Loucy (cell line): Measurements from ENCODE around the gene LILRB2.

ENCODE experiments used
- H2AFZ ChIP-seq: fragments of 200-600 bp; sonication (generic); 2 replicates; pipeline ENCODE4 v1.6.0; 2016; ENCODE audit warnings: antibody characterized with exemption, mild to moderate bottlenecking, low read length, moderate library complexity
- H3F3A ChIP-seq: fragments of 200-600 bp; 2 replicates; pipeline ENCODE4 v1.6.0; 2016; ENCODE audit warnings: antibody characterized with exemption, low read depth, mild to moderate bottlenecking
- H3K27me3 ChIP-seq: fragments of 200-600 bp; sonication (generic); 2 replicates; pipeline ENCODE4 v1.6.1; 2014; ENCODE audit warnings: low read length, mild to moderate bottlenecking; ENCODE audit not compliant: insufficient read depth, poor library complexity, severe bottlenecking
- H3K36me3 ChIP-seq: fragments of 200-600 bp; sonication (generic); 2 replicates; pipeline ENCODE4 v1.6.1; 2016; ENCODE audit warnings: low read length; ENCODE audit not compliant: insufficient read depth
- H3K4me1 ChIP-seq: fragments of 200-600 bp; sonication (generic); 2 replicates; pipeline ENCODE4 v1.5.1; 2014; ENCODE audit warnings: low read length, mild to moderate bottlenecking; ENCODE audit not compliant: insufficient read depth, poor library complexity, severe bottlenecking
- H3K4me2 ChIP-seq: fragments of 200-600 bp; sonication (generic); 2 replicates; pipeline ENCODE4 v1.6.0; 2014; ENCODE audit warnings: antibody characterized with exemption, low read length, low read depth, mild to moderate bottlenecking; ENCODE audit not compliant: poor library complexity, severe bottlenecking
- H3K4me3 ChIP-seq: fragments of 200-600 bp; sonication (generic); 2 replicates; pipeline ENCODE4 v1.5.1; 2014; ENCODE audit warnings: low read length, mild to moderate bottlenecking, mixed read lengths; ENCODE audit not compliant: poor library complexity, severe bottlenecking
- H3K79me2 ChIP-seq: fragments of 200-600 bp; sonication (generic); 2 replicates; pipeline ENCODE4 v1.6.1; 2014; ENCODE audit warnings: low read length; ENCODE audit not compliant: insufficient read depth
- H3K9ac ChIP-seq: fragments of 200-600 bp; sonication (generic); 2 replicates; pipeline ENCODE4 v1.6.0; 2014; ENCODE audit warnings: mild to moderate bottlenecking, low read depth, low read length, moderate library complexity; ENCODE audit not compliant: poor library complexity, severe bottlenecking
- H3K9me2 ChIP-seq: fragments of 200-600 bp; sonication (generic); replicated peaks from 2 replicates; pipeline ENCODE4 v1.6.1; 2016; ENCODE audit warnings: low read depth, low read length, mixed read lengths
- H3K9me3 ChIP-seq: fragments of 200-600 bp; sonication (generic); 2 replicates; pipeline ENCODE4 v1.6.1; 2014; ENCODE audit warnings: mild to moderate bottlenecking, antibody characterized with exemption, low read length, low read depth; ENCODE audit not compliant: insufficient read depth
- H4K20me1 ChIP-seq: fragments of 200-600 bp; sonication (generic); 2 replicates; pipeline ENCODE4 v1.6.0; 2014; ENCODE audit warnings: antibody characterized with exemption, low read length, mild to moderate bottlenecking; ENCODE audit not compliant: insufficient read depth, poor library complexity, severe bottlenecking
- EZH2phosphoT487 ChIP-seq: fragments of 200-600 bp; IDR thresholded peaks from 2 replicates; pipeline ENCODE4 v1.6.1; 2018; ENCODE audit warnings: antibody characterized with exemption, mild to moderate bottlenecking, moderate library complexity, borderline replicate concordance
- TF ChIP-seq, protein P1 (sequence below): fragments of 200-600 bp; sonication (generic); conservative IDR thresholded peaks from 2 replicates; pipeline ENCODE4 v1.5.1; 2014; ENCODE audit warnings: mild to moderate bottlenecking, antibody characterized with exemption, low read length

Gene LILRB2

DNA sequence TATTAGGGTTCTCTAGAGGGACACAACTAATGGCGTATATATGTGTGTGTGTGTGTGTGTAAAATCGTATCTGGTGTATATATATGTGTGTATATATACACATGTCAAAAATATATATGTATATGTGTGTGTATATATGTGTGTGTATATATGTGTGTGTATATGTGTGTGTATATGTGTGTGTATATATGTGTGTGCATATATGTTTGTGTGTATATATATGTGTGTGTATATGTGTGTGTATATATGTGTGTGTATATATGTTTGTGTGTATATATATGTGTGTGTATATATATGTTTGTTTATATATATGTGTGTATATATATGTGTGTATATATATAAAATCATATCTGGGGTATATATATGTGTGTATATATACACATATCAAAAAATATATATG lies 18.4 kb downstream of the LILRB2 start:
- H3K36me3 ChIP-seq: no peaks in the 10 kb centered on the region
- no peaks in the 10 kb centered on the region for H3K79me2 ChIP-seq
- no peak overlapping the region for H3K4me3 ChIP-seq
- H3K9ac ChIP-seq: no peak overlapping the region
- no peaks in the 10 kb centered on the region for H4K20me1 ChIP-seq
- H3K4me1 ChIP-seq: no peaks in the 10 kb centered on the region
- H2AFZ ChIP-seq: no peak overlapping the region
- no peaks in the 10 kb centered on the region for H3K9me2 ChIP-seq
- no peaks in the 10 kb centered on the region for H3F3A ChIP-seq
- TF ChIP-seq, protein P1, sequence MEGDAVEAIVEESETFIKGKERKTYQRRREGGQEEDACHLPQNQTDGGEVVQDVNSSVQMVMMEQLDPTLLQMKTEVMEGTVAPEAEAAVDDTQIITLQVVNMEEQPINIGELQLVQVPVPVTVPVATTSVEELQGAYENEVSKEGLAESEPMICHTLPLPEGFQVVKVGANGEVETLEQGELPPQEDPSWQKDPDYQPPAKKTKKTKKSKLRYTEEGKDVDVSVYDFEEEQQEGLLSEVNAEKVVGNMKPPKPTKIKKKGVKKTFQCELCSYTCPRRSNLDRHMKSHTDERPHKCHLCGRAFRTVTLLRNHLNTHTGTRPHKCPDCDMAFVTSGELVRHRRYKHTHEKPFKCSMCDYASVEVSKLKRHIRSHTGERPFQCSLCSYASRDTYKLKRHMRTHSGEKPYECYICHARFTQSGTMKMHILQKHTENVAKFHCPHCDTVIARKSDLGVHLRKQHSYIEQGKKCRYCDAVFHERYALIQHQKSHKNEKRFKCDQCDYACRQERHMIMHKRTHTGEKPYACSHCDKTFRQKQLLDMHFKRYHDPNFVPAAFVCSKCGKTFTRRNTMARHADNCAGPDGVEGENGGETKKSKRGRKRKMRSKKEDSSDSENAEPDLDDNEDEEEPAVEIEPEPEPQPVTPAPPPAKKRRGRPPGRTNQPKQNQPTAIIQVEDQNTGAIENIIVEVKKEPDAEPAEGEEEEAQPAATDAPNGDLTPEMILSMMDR: no peak
- no peak for TF ChIP-seq EZH2phosphoT487
- H3K9me3 ChIP-seq: no peaks in the 10 kb centered on the region
- H3K27me3 ChIP-seq: no peaks in the 10 kb centered on the region
- H3K4me2 ChIP-seq: no peak overlapping the region

DNA sequence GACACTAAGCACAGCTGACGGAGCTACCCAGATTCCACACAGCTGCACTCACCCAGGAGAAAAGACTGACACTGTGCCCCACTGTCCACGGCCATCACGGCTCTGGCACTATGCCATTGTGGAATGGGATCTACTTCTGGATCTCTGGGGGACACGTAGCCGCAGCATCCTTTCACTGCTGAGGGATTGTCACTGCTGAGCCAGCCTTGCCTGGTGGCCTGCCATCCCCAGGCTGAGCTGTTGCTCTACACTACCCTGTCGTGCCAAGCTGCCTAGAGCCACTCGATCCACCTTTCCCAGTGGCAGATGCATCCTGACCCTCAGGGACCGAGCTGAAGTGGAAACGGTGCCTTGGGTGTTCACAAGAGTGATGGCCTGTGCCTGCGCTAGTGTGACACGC lies 18.8 kb downstream of the LILRB2 start:
- no peaks in the 10 kb centered on the region for H3K4me1 ChIP-seq
- H3K79me2 ChIP-seq: no peaks in the 10 kb centered on the region
- TF ChIP-seq, protein P1: no peak
- TF ChIP-seq EZH2phosphoT487: no peak
- H3K4me3 ChIP-seq: no peak overlapping the region
- H3K36me3 ChIP-seq: no peaks in the 10 kb centered on the region
- H4K20me1 ChIP-seq: no peaks in the 10 kb centered on the region
- no peaks in the 10 kb centered on the region for H3K9me2 ChIP-seq
- H3K4me2 ChIP-seq: no peak overlapping the region
- H2AFZ ChIP-seq: no peak overlapping the region
- H3K27me3 ChIP-seq: no peaks in the 10 kb centered on the region
- no peaks in the 10 kb centered on the region for H3F3A ChIP-seq
- no peaks in the 10 kb centered on the region for H3K9me3 ChIP-seq
- H3K9ac ChIP-seq: no peak overlapping the region

DNA sequence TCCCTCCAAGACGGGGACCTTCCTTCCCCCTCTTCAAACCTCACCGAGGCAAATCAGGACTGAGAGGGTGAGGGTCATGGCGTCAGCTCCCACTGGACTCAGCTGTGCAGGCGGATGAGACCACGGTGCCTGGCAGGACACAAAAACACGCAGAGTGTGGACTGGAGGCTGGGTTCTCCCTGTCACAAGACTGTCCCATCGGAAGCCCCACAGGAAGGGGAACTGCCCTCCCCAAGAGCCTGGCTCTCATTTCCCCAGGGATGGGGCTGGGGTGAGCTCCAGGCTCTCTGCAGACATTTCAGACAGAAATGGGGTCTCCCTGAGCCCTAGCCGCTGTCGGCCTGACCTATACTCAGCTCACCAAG lies 23.8 kb downstream of the LILRB2 start, which contains the start of gene LILRB5:
Gene LILRB5 (minus strand): TSS at position 158 of the 365 bp plus-strand sequence. CDS start 80 bp downstream, at position 78.
- no peak within 1 kb of the TSS for H3K9ac ChIP-seq

More for the DNA sequence above, 23.8 kb downstream of the LILRB2 start, which contains the start of gene LILRB5:
- Histone ChIP-seq H3K79me2 (no peaks in the 10 kb centered on the region), H3F3A (no peaks in the 10 kb centered on the region), H3K27me3 (no peaks in the 10 kb centered on the region), H4K20me1 (no peaks in the 10 kb centered on the region), H3K36me3 (no peaks in the 10 kb centered on the region), H2AFZ (no peak within 1 kb of the TSS), H3K9me3 (no peaks in the 10 kb centered on the region), H3K4me3 (no peak within 1 kb of the TSS), H3K9me2 (no peaks in the 10 kb centered on the region), H3K4me1 (no peaks in the 10 kb centered on the region), H3K4me2 (no peak within 1 kb of the TSS)
- no peak for TF ChIP-seq EZH2phosphoT487
- TF ChIP-seq, protein P1: no peak
